ENCODE data around the gene PCDHGA11.
"Not testable (repeated sequence)": the region's sequence is repeated elsewhere in the genome, so short reads cannot be mapped to it uniquely, and the experiment has no call there.

Gene PCDHGA11

DNA sequence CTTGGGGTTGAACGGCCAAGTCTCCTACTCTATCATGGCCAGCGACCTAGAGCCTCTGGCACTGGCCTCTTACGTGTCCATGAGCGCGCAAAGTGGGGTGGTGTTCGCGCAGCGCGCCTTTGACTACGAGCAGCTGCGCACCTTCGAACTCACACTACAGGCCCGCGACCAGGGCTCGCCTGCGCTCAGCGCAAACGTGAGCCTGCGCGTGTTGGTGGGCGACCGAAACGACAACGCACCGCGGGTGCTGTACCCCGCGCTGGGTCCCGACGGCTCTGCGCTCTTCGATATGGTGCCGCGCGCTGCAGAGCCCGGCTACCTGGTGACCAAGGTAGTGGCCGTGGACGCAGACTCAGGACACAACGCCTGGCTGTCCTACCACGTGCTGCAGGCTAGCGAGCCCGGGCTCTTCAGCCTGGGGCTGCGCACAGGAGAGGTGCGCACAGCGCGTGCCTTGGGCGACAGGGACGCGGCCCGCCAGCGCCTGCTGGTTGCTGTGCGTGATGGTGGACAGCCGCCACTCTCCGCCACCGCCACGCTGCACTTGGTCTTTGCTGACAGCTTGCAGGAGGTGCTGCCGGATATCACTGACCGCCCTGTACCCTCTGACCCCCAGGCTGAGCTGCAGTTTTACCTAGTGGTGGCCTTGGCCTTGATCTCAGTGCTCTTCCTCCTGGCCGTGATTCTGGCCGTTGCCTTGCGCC lies 21.1 kb upstream of the PCDHGA11 start:
- DNase-seq, result no peak

GRCh38 chr5:141402553-141403243 lies 18.2 kb upstream of the PCDHGA11 start, which contains the start of gene PCDHGA9:
Gene PCDHGA9, plus strand, starts transcription at chr5:141402778. Its CDS starts 175 bp downstream, at chr5:141402953.
- DNase-seq, result no peak

DNA sequence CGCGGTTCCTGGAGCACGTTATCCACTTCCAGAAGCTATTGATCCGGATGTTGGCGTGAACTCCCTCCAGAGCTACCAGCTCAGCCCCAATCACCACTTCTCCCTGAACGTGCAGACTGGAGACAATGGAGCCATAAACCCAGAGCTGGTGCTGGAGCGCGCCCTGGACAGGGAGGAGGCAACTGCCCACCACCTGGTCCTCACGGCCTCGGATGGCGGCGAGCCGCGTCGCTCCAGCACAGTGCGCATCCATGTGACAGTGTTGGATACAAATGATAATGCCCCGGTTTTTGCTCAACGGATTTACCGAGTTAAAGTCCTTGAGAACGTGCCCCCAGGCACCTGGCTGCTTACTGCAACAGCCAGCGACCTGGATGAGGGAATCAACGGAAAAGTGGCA lies 17.5 kb upstream of the PCDHGA11 start:
- no peak for DNase-seq

DNA sequence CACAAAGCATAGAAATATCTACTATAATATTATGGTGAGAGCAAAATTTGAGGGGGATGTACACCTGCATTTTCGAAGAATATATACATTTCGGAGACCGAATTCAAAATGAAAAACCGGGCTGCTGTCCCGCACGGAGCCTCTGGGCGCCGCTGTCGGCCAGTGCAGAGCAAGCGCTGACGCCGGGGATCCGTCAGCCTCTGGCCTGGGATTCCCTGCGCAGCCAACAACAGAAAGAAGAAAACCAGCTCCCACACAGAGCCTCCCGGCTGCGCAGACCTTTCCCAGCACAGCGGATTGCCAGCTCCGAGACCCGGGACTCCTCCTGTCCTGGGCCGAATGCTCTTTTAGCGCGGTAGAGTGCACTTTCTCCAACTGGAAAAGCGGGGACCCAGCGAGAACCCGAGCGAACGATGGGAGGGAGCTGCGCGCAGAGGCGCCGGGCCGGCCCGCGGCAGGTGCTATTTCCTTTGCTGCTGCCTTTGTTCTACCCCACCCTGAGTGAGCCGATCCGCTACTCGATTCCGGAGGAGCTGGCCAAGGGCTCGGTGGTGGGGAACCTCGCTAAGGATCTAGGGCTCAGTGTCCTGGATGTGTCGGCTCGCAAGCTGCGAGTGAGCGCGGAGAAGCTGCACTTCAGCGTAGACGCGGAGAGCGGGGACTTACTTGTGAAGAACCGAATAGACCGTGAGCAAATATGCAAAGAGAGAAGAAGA lies 12.9 kb upstream of the PCDHGA11 start, which contains the start of gene PCDHGB6:
TSS of gene PCDHGB6 (plus strand) at position 232 of the 716 bp plus-strand sequence. CDS start at position 414, 182 bp downstream.
- not testable (repeated sequence) for DNase-seq

DNA sequence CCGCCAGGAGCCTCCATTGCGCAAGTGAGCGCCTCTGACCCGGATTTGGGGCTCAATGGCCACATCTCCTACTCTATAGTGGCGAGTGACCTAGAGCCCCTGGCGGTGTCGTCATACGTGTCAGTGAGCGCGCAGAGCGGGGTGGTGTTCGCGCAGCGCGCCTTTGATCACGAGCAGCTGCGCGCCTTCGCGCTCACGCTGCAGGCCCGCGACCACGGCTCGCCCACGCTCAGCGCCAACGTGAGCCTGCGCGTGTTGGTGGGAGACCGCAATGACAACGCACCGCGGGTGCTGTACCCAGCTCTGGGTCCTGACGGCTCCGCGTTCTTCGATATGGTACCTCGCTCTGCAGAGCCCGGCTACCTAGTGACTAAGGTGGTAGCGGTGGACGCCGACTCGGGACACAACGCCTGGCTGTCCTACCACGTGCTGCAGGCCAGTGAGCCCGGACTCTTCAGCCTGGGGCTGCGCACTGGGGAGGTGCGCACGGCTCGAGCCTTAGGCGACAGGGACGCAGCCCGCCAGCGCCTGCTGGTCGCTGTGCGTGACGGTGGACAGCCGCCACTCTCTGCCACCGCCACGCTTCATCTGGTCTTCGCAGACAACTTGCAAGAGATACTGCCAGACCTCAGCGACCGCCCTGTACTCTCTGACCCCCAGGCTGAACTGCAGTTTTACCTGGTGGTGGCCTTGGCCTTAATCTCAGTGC lies 11.1 kb upstream of the PCDHGA11 start:
- no peak for DNase-seq

- DNase-seq, result no peak
Measured at GRCh38 chr5:141411575-141411974, 9.3 kb upstream of the PCDHGA11 start.

GRCh38 chr5:141412854-141413539 lies 7.9 kb upstream of the PCDHGA11 start, which contains the start of gene PCDHGA10:
Gene PCDHGA10, plus strand, starts transcription at chr5:141412987. Its CDS starts 189 bp downstream, at chr5:141413176.
- DNase-seq, result peak; percentile 1

DNA sequence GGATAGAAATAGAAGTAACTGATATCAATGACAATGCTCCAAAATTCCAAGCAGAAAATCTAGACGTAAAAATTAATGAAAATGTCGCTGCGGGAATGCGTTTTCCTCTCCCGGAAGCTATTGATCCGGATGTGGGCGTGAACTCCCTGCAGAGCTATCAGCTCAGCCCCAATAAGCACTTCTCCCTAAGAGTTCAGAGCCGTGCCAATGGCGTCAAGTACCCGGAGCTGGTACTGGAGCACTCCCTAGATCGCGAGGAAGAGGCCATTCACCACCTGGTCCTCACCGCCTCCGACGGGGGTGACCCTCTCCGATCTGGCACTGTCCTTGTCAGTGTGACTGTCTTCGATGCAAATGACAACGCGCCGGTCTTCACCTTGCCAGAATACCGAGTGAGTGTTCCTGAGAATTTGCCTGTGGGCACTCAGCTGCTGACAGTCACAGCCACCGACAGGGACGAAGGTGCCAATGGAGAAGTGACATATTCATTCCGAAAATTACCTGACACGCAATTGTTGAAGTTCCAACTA lies 7.2 kb upstream of the PCDHGA11 start:
- DNase-seq, result no peak

DNA sequence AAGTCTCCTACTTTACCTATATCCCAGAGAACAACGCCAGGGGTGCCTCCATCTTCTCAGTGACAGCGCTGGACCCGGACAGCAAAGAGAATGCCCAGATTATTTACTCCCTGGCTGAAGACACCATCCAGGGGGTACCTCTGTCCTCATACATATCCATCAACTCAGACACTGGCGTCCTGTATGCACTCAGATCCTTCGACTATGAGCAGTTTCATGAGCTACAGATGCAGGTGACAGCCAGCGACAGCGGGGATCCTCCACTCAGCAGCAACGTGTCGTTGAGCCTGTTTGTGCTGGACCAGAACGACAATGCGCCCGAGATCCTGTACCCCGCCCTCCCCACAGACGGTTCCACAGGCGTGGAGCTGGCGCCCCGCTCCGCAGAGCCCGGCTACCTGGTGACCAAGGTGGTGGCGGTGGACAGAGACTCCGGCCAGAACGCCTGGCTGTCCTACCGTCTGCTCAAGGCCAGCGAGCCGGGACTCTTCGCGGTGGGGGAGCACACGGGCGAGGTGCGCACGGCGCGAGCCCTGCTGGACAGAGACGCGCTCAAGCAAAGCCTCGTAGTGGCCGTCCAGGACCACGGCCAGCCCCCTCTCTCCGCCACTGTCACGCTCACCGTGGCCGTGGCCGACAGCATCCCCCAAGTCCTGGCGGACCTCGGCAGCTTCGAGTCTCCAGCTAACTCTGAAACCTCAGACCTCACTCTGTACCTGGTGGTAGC lies 6.1 kb upstream of the PCDHGA11 start:
- not testable (repeated sequence) for DNase-seq

- not testable (repeated sequence) for DNase-seq
Measured at GRCh38 chr5:141415275-141415618, 5.6 kb upstream of the PCDHGA11 start.

GRCh38 chr5:141417494-141418172 lies 3.2 kb upstream of the PCDHGA11 start, which contains the start of gene PCDHGB7:
Gene PCDHGB7, plus strand, starts transcription at chr5:141417677. Its CDS starts 183 bp downstream, at chr5:141417860.
- DNase-seq, result not testable (repeated sequence)

DNA sequence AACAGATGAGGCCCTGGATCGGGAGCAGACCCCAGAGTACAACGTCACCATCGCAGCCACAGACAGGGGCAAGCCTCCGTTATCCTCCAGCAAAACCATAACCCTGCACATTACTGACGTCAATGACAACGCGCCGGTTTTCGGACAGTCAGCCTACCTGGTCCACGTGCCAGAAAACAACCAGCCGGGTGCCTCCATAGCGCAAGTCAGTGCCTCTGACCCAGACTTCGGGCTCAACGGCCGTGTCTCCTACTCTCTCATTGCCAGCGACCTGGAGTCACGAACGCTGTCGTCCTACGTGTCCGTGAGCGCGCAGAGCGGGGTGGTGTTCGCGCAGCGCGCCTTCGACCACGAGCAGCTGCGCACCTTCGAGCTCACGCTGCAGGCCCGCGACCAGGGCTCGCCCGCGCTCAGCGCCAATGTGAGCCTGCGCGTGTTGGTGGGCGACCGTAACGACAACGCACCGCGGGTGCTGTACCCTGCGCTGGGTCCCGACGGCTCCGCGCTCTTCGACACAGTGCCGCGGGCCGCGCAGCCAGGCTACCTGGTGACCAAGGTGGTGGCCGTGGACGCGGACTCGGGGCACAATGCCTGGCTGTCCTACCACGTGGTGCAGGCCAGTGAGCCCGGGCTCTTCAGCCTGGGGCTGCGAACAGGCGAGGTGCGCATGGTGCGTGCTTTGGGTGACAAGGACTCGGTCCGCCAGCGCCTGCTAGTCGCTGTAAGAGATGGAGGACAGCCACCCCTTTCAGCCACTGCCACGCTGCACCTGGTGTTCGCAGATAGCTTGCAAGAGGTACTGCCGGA lies 1.6 kb upstream of the PCDHGA11 start:
- DNase-seq, result no peak

- DNase-seq, result no peak
Measured at GRCh38 chr5:141421489-141421855, 621 bp downstream of the PCDHGA11 start.

DNA sequence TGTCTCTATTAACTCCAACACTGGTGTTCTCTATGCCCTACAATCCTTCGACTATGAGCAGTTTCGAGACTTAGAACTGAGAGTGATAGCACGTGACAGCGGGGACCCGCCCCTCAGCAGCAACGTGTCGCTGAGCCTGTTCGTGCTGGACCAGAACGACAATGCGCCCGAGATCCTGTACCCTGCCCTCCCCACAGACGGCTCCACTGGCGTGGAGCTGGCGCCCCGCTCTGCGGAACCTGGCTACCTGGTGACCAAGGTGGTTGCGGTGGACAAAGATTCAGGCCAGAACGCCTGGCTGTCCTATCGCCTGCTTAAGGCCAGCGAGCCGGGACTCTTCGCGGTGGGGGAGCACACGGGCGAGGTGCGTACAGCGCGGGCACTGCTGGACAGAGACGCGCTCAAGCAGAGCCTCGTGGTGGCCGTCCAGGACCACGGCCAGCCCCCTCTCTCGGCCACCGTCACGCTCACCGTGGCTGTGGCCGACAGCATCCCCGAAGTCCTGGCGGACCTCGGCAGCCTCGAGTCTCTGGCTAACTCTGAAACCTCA lies 2.0 kb downstream of the PCDHGA11 start:
- no peak for DNase-seq

GRCh38 chr5:141427783-141428426 lies 7.1 kb downstream of the PCDHGA11 start:
- DNase-seq, result no peak

DNA sequence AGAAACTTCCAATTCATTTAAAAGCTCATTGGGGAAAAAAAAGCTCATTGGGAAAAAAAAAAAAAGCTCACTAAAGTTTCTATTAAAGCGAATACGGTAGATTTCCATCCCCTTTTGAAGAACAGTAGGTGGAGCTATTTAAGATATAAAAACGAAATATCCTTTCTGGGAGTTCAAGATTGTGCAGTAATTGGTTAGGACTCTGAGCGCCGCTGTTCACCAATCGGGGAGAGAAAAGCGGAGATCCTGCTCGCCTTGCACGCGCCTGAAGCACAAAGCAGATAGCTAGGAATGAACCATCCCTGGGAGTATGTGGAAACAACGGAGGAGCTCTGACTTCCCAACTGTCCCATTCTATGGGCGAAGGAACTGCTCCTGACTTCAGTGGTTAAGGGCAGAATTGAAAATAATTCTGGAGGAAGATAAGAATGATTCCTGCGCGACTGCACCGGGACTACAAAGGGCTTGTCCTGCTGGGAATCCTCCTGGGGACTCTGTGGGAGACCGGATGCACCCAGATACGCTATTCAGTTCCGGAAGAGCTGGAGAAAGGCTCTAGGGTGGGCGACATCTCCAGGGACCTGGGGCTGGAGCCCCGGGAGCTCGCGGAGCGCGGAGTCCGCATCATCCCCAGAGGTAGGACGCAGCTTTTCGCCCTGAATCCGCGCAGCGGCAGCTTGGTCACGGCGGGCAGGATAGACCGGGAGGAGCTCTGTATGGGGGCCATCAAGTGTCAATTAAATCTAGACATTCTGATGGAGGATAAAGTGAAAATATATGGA lies 9.7 kb downstream of the PCDHGA11 start, which contains the start of gene PCDHGA12:
TSS of gene PCDHGA12 (plus strand) at position 176 of the 782 bp plus-strand sequence. CDS start at position 429, 253 bp downstream.
- no peak for DNase-seq

GRCh38 chr5:141431286-141431685 lies 10.4 kb downstream of the PCDHGA11 start:
- no peak for DNase-seq

DNA sequence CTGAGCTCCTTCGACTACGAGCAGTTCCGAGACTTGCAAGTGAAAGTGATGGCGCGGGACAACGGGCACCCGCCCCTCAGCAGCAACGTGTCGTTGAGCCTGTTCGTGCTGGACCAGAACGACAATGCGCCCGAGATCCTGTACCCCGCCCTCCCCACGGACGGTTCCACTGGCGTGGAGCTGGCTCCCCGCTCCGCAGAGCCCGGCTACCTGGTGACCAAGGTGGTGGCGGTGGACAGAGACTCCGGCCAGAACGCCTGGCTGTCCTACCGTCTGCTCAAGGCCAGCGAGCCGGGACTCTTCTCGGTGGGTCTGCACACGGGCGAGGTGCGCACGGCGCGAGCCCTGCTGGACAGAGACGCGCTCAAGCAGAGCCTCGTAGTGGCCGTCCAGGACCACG lies 11.5 kb downstream of the PCDHGA11 start:
- not testable (repeated sequence) for DNase-seq
